Panc1 (cell line): Measurements from ENCODE around the gene NTRK1. TPM values are rescaled to one million over a fixed set of nuclear protein-coding genes. Genes with fewer than 3 reads are reported as not detected.

Experiments
- ATAC-seq: fragments of 200-7000 bp; cut with Tn5 transposase; 2 replicates; pipeline ENCODE4 v1.9.1; 2020; ENCODE audit warnings: mild to moderate bottlenecking, moderate library complexity
- BruUV-seq: library from RNA; stranded (reverse); fragments of 400-500 nt; replicated peaks from 2 replicates; lab custom pipeline; 2021; lab: Mats Ljungman, UMichigan
- CTCF ChIA-PET: fragments of 300-600 bp; sonication (Branson Sonifier 250); formaldehyde crosslinking; loops from one replicate; lab custom pipeline; 2022; ENCODE audit warnings: antibody characterized with exemption; lab: Charles Lee
- POLR2A ChIA-PET: fragments of 300-600 bp; sonication (Branson Sonifier 250); formaldehyde crosslinking; loops from one replicate; lab custom pipeline; 2022; ENCODE audit warnings: antibody characterized with exemption; lab: Charles Lee
- DNase-seq: peaks from one replicate; pipeline ENCODE4 v3.0.0-alpha.2; 2010; ENCODE audit warnings: low read depth, low spot score
- H3K27ac ChIP-seq: 2 replicates; pipeline ENCODE4 v1.5.1; 2011; ENCODE audit warnings: mild to moderate bottlenecking, low read length, inconsistent platforms
- H3K27me3 ChIP-seq: fragments of 200-500 bp; sonication (Bioruptor generic); 2 replicates; pipeline ENCODE4 v1.6.0; 2014; ENCODE audit warnings: low read length, inconsistent platforms; ENCODE audit not compliant: control insufficient read depth, insufficient read depth
- H3K36me3 ChIP-seq: fragments of 200-500 bp; sonication (Bioruptor generic); 2 replicates; pipeline ENCODE4 v1.5.1; 2014; ENCODE audit warnings: inconsistent platforms, mild to moderate bottlenecking, low read length, moderate library complexity; ENCODE audit not compliant: control insufficient read depth, insufficient read depth
- H3K4me1 ChIP-seq: 2 replicates; pipeline ENCODE4 v1.5.1; 2011; ENCODE audit warnings: inconsistent platforms, mild to moderate bottlenecking, low read length, moderate library complexity; ENCODE audit not compliant: control insufficient read depth, insufficient read depth
- H3K4me3 ChIP-seq, 2 experiments: 2 replicates each; pipeline ENCODE4 v1.5.1; 2011 to 2012; ENCODE audit warnings: low read depth in 2 of 2, low read length in 2 of 2, mild to moderate bottlenecking in 2 of 2, inconsistent platforms in 1 of 2, moderate library complexity in 1 of 2
- H3K9me3 ChIP-seq: fragments of 200-500 bp; sonication (Bioruptor generic); 2 replicates; pipeline ENCODE4 v1.5.1; 2014; ENCODE audit warnings: low read depth, mild to moderate bottlenecking, inconsistent platforms, low read length, moderate library complexity; ENCODE audit not compliant: control insufficient read depth, insufficient read depth
- CTCF ChIP-seq: fragments of 450-650 bp; IDR thresholded peaks from 2 replicates; pipeline ENCODE4 v1.5.1; 2017; ENCODE audit warnings: mild to moderate bottlenecking
- POLR2AphosphoS5 ChIP-seq: IDR thresholded peaks from 2 replicates; pipeline ENCODE4 v1.6.1; 2012; ENCODE audit warnings: mild to moderate bottlenecking, low read depth, low read length, moderate library complexity
- REST ChIP-seq, 2 experiments: IDR thresholded peaks; 2 replicates each; pipeline ENCODE4 v1.6.1; 2011 to 2012; ENCODE audit warnings: low read depth in 2 of 2, control low read depth in 1 of 2, low read length in 1 of 2, mild to moderate bottlenecking in 1 of 2, moderate library complexity in 1 of 2; ENCODE audit not compliant: insufficient read depth in 1 of 2
- SIN3A ChIP-seq: IDR thresholded peaks from 2 replicates; pipeline ENCODE4 v1.6.1; 2012; ENCODE audit warnings: low read depth, mild to moderate bottlenecking, low read length, moderate library complexity, borderline replicate concordance; ENCODE audit not compliant: insufficient read depth
- TCF7L2 ChIP-seq: IDR thresholded peaks from 2 replicates; pipeline ENCODE4 v1.6.1; 2011; ENCODE audit warnings: mild to moderate bottlenecking, low read depth, low read length, inconsistent platforms
- in situ Hi-C: cut with HindIII; loops from 2 replicates; pipeline ENCODE4 v1.10.0; 2016; ENCODE audit warnings: low sequenced_read_pairs, low pct_unique_long_range_greater_than_20kb
- intact Hi-C: fragments of 100-400 bp; cut with micrococcal nuclease; formaldehyde crosslinking; loops from one replicate; pipeline ENCODE4 v1.10.0; 2022; ENCODE audit not compliant: unreplicated experiment
- total RNA-seq: library from RNA; stranded (reverse); gene quantifications from one replicate; pipeline ENCODE4 v1.2.1, GENCODE V29; 2021; ENCODE audit not compliant: unreplicated experiment

The NTRK1 gene
- total RNA-seq, 1 experiment from 2014 or later, result 0.21 TPM

GRCh38 chr1:156833603-156834002, 27.1 kb upstream of the NTRK1 start:
- intact Hi-C loops (no loop called here), in situ Hi-C loops (no loop called here)
- no TSS peak for BruUV-seq
- CTCF ChIA-PET, result interaction anchor here (0.6 to 0.7 kb wide), 3 partner anchors 10 to 378 kb away, joined by 4 to 7 read pairs (median 4); no protein-coding TSS in a partner anchor
- no peak for DNase-seq
- Histone ChIP-seq H3K9me3 (no peaks in the 10 kb centered on the region), H3K36me3 (no peaks in the 10 kb centered on the region), H3K4me1 (no peaks in the 10 kb centered on the region), H3K27me3 (peaks cover 9% of the 10 kb centered on the region), H3K4me3 (no peak overlapping the region), H3K27ac (no peak overlapping the region)
- no peak for TF ChIP-seq CTCF
- TF ChIP-seq SIN3A, result no peak
- no peak for TF ChIP-seq POLR2AphosphoS5
- no peak for TF ChIP-seq REST (IDR thresholded peaks at IDR 0.05; ENCODE audit: insufficient read depth in 1 of 2, low read depth in 2 of 2, low read length in 1 of 2)
- no peak for TF ChIP-seq TCF7L2
- ATAC-seq, result no peak
- POLR2A ChIA-PET, result no interaction called here

GRCh38 chr1:156834322-156834721, 26.3 kb upstream of the NTRK1 start:
- in situ Hi-C loops, result no loop called here
- DNase-seq, result no peak
- H3K36me3 ChIP-seq, result no peaks in the 10 kb centered on the region
- ChIA-PET POLR2A (no interaction called here), CTCF (interaction anchor here (0.5 to 0.6 kb wide), 2 partner anchors 8 to 25 kb away, joined by 4 to 7 read pairs; no protein-coding TSS in a partner anchor)
- no peaks in the 10 kb centered on the region for H3K4me1 ChIP-seq
- no peak for ATAC-seq
- no peak for TF ChIP-seq CTCF
- no peak for TF ChIP-seq POLR2AphosphoS5
- no peak for TF ChIP-seq SIN3A
- no peak for TF ChIP-seq REST (IDR thresholded peaks at IDR 0.05; ENCODE audit: insufficient read depth in 1 of 2, low read depth in 2 of 2, low read length in 1 of 2)
- TF ChIP-seq TCF7L2, result no peak
- intact Hi-C loops, result no loop called here
- no peaks in the 10 kb centered on the region for H3K9me3 ChIP-seq
- H3K27ac ChIP-seq, result no peak overlapping the region
- no TSS peak for BruUV-seq
- peaks cover 9% of the 10 kb centered on the region for H3K27me3 ChIP-seq
- no peak overlapping the region for H3K4me3 ChIP-seq
